ENCODE results near the gene ITGB1BP2. TPM values are rescaled to one million over a fixed set of nuclear protein-coding genes. Genes with fewer than 3 reads are reported as not detected.
"Not testable (repeated sequence)": the region's sequence is repeated elsewhere in the genome, so short reads cannot be mapped to it uniquely, and the experiment has no call there.

Gene ITGB1BP2
- total and polyA plus RNA-seq, 2 donors (not counting 3 experiments of a cell fraction or from before 2014, with no cell fraction given), result 1.8 to 4.6 TPM

DNA sequence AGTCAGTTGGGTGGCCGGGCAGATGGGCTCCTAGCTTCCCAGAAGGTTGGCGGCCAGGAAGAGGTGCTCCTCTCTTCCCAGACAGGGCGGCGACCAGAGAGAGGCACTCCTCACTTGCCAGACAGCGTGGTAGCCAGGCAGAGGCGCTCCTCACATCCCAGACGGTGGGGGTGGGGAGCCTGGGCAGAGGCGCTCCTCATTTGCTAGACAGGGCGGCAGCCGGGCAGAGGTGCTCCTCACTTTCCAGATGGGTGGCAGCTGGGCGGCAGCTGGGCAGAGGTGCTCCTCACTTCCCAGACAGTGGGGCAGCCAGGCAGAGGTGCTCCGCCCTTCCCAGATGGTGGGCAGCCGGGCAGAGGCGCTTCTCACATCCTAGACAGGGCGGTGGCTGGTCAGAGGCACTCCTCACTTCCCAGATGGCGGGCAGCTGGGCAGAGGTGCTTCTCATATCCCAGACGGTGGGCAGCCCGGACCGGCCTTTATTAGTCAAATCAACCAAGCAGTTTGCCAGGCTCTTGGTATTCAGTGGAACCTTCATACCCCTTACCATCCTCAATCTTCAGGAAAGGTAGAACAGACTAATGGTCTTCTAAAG, 31.7 kb upstream of the ITGB1BP2 start:
- dilution Hi-C loops (cut with MboI; ENCODE audit: extremely low pct_ligation_motif_present, low sequenced_read_pairs) (no loop called here), intact Hi-C loops (cut with micrococcal nuclease) (no loop called here)
- no peak for FAIRE-seq
- Histone ChIP-seq H3K9me1 (replicated peaks; ENCODE audit: control insufficient read depth, extremely low read depth, insufficient read depth, low read length) (no peaks in the 10 kb centered on the region), H3K36me3 (ENCODE audit: control insufficient read depth in 2 of 2, extremely low read depth in 1 of 2, insufficient read depth in 2 of 2, low read length in 2 of 2) (no peaks in the 10 kb centered on the region), H3K27me3 (ENCODE audit: control insufficient read depth in 2 of 2, insufficient read depth in 2 of 2, low read length in 2 of 2) (no peaks in the 10 kb centered on the region), H3K4me3 (replicated peaks in 1 of 3; ENCODE audit: insufficient read depth in 1 of 3, low read depth in 1 of 3, low read length in 3 of 3) (no peak overlapping the region), H3K9ac (replicated peaks; ENCODE audit: extremely low read depth, insufficient read depth, low read length) (no peak overlapping the region), H3K4me2 (ENCODE audit: insufficient read depth, low read length) (no peak overlapping the region), H2AFZ (ENCODE audit: low read depth, low read length) (no peak overlapping the region), H4K20me1 (replicated peaks; ENCODE audit: control insufficient read depth, extremely low read depth, insufficient read depth, low read length) (no peaks in the 10 kb centered on the region), H3K27ac (ENCODE audit: insufficient read depth, low read depth, low read length) (no peak overlapping the region), H3K79me2 (ENCODE audit: control insufficient read depth, insufficient read depth, low read length) (no peaks in the 10 kb centered on the region), H3K9me3 (replicated peaks; ENCODE audit: control insufficient read depth, insufficient read depth, low read length) (no peaks in the 10 kb centered on the region), H3K4me1 (ENCODE audit: control insufficient read depth, extremely low read depth, insufficient read depth, low read length) (no peaks in the 10 kb centered on the region)
- CTCF ChIA-PET, result no interaction called here
- POLR2A ChIA-PET, result no interaction called here
- TF ChIP-seq MYC (IDR thresholded peaks at IDR 0.05; ENCODE audit: low read depth, low read length) (no peak), FOS (IDR thresholded peaks at IDR 0.05; ENCODE audit: borderline replicate concordance, insufficient read depth, low read length) (no peak), EZH2 (IDR thresholded peaks at IDR 0.05; ENCODE audit: borderline replicate concordance, low read depth, low read length, severe bottlenecking) (no peak), POLR2AphosphoS5 (IDR thresholded peaks at IDR 0.05; ENCODE audit: insufficient read depth, low read depth, low read length) (no peak), CTCF (IDR thresholded peaks at IDR 0.05; ENCODE audit: extremely low read depth in 1 of 2, insufficient read depth in 1 of 2, low read depth in 1 of 2, low read length in 2 of 2) (no peak), POLR2A (IDR thresholded peaks at IDR 0.05; ENCODE audit: low read depth, low read length) (no peak), JUN (IDR thresholded peaks at IDR 0.05; ENCODE audit: borderline replicate concordance, insufficient read depth, insufficient read length, low read depth) (no peak), GATA2 (IDR thresholded peaks at IDR 0.05; ENCODE audit: insufficient read depth, insufficient read length, low read depth, low read length) (no peak)
- TF ChIP-seq, protein P1, sequence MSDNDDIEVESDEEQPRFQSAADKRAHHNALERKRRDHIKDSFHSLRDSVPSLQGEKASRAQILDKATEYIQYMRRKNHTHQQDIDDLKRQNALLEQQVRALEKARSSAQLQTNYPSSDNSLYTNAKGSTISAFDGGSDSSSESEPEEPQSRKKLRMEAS (IDR thresholded peaks at IDR 0.05; ENCODE audit: insufficient read depth, insufficient read length), result no peak
- no peak for DNase-seq (ENCODE audit: low read depth, low spot score)
- no TSS peak for BruUV-seq (replicated peaks)

- H3K9ac ChIP-seq (replicated peaks; ENCODE audit: extremely low read depth, insufficient read depth, low read length); H3K4me2 ChIP-seq (ENCODE audit: insufficient read depth, low read length); H3K36me3 ChIP-seq (ENCODE audit: control insufficient read depth in 2 of 2, extremely low read depth in 1 of 2, insufficient read depth in 2 of 2, low read length in 2 of 2); H3K4me3 ChIP-seq (replicated peaks in 1 of 3; ENCODE audit: insufficient read depth in 1 of 3, low read depth in 1 of 3, low read length in 3 of 3); H4K20me1 ChIP-seq (replicated peaks; ENCODE audit: control insufficient read depth, extremely low read depth, insufficient read depth, low read length); H3K4me1 ChIP-seq (ENCODE audit: control insufficient read depth, extremely low read depth, insufficient read depth, low read length); FAIRE-seq; CTCF ChIA-PET; dilution Hi-C loops (cut with MboI; ENCODE audit: extremely low pct_ligation_motif_present, low sequenced_read_pairs); H2AFZ ChIP-seq (ENCODE audit: low read depth, low read length); H3K27me3 ChIP-seq (ENCODE audit: control insufficient read depth in 2 of 2, insufficient read depth in 2 of 2, low read length in 2 of 2); BruUV-seq (replicated peaks); H3K9me3 ChIP-seq (replicated peaks; ENCODE audit: control insufficient read depth, insufficient read depth, low read length); DNase-seq (ENCODE audit: low read depth, low spot score); H3K79me2 ChIP-seq (ENCODE audit: control insufficient read depth, insufficient read depth, low read length); POLR2A ChIA-PET; H3K27ac ChIP-seq (ENCODE audit: insufficient read depth, low read depth, low read length); H3K9me1 ChIP-seq (replicated peaks; ENCODE audit: control insufficient read depth, extremely low read depth, insufficient read depth, low read length); intact Hi-C loops (cut with micrococcal nuclease): not testable (repeated sequence)
These were observed 29.2 kb upstream of the ITGB1BP2 start for GRCh38 chrX:71272313-71272712.

- FAIRE-seq; H3K9ac ChIP-seq (replicated peaks; ENCODE audit: extremely low read depth, insufficient read depth, low read length): not testable (repeated sequence)
These were observed 20.2 kb upstream of the ITGB1BP2 start for GRCh38 chrX:71281300-71281699.

More at GRCh38 chrX:71281300-71281699, 20.2 kb upstream of the ITGB1BP2 start:
- CTCF ChIA-PET; DNase-seq (ENCODE audit: low read depth, low spot score); H3K27ac ChIP-seq (ENCODE audit: insufficient read depth, low read depth, low read length); H2AFZ ChIP-seq (ENCODE audit: low read depth, low read length); POLR2A ChIA-PET; H3K36me3 ChIP-seq (ENCODE audit: control insufficient read depth in 2 of 2, extremely low read depth in 1 of 2, insufficient read depth in 2 of 2, low read length in 2 of 2); intact Hi-C loops (cut with micrococcal nuclease); dilution Hi-C loops (cut with MboI; ENCODE audit: extremely low pct_ligation_motif_present, low sequenced_read_pairs); H3K9me3 ChIP-seq (replicated peaks; ENCODE audit: control insufficient read depth, insufficient read depth, low read length); BruUV-seq (replicated peaks); H3K27me3 ChIP-seq (ENCODE audit: control insufficient read depth in 2 of 2, insufficient read depth in 2 of 2, low read length in 2 of 2); H3K4me2 ChIP-seq (ENCODE audit: insufficient read depth, low read length); H3K4me3 ChIP-seq (replicated peaks in 1 of 3; ENCODE audit: insufficient read depth in 1 of 3, low read depth in 1 of 3, low read length in 3 of 3); H4K20me1 ChIP-seq (replicated peaks; ENCODE audit: control insufficient read depth, extremely low read depth, insufficient read depth, low read length); H3K9me1 ChIP-seq (replicated peaks; ENCODE audit: control insufficient read depth, extremely low read depth, insufficient read depth, low read length): not testable (repeated sequence)
- Histone ChIP-seq H3K79me2 (ENCODE audit: control insufficient read depth, insufficient read depth, low read length) (peaks cover 27% of the 10 kb centered on the region), H3K4me1 (ENCODE audit: control insufficient read depth, extremely low read depth, insufficient read depth, low read length) (peaks cover 13% of the 10 kb centered on the region)
